Smooth muscle cell of the brain vasculature (primary cell): ENCODE results near the gene GBA2.

Experiments used
- DNase-seq: peaks from one replicate; pipeline ENCODE4 v3.0.0-alpha.2; 2012; ENCODE audit warnings: low read depth, low spot score

GBA2 gene

DNA sequence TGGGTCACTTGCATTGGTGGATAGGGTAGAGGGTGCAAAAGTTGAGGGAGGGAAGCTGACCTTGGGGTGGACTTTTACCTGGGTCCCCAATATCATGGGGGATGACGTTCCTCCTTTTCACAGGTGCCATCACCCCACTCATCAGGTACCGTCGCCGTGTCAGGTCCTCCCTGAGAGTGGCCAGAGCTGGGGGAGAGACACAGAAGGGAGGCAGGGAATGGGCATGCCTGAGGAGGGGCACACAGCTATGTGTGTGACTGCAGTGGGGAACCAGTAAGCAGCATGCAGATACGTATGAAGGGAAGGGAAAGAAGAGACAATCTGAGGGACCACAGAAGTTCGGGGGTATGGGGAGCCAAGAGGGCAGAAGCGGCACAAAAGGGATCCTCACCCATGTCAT is 10.1 kb downstream of the GBA2 start:
- no peak for DNase-seq

GRCh38 chr9:35738186-35738585 is 10.8 kb downstream of the GBA2 start:
- no peak for DNase-seq

DNA sequence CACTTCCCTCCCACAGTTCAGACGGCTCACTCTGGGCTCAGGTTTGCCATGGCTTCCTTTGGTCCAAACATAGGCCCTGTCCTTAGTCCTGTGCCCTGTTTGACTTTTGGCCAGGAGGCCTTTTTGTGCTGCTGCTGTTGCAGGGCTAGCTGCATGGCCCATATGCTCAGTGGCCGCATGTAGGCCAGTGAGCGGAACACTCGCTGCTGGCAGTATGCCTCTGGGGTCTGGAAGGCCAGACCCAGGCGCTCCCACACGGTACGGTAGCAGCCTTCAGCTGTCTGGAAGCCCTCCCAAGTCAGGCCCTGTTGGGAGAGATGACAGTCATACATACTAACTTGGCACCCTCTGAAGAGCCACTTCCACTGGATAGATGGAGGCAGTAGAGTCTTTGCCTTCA is 11.9 kb downstream of the GBA2 start:
- no peak for DNase-seq

DNA sequence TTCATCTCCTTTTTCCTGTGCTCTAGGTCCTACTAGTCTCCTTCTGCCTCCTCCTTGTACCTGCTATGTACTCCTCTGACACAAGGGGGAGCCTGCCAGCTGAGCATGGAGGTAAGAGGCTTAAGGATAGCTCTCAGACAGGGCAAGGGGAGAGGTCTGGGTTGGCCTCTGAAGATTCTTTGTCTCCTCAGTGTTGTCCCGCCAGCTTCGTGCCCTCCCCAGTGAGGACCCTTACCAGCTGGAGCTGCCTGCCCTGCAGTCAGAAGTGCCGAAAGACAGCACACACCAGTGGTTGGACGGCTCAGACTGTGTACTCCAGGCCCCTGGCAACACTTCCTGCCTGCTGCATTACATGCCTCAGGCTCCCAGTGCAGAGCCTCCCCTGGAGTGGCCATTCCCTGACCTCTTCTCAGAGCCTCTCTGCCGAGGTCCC is 12.8 kb downstream of the GBA2 start:
- DNase-seq, result no peak

DNA sequence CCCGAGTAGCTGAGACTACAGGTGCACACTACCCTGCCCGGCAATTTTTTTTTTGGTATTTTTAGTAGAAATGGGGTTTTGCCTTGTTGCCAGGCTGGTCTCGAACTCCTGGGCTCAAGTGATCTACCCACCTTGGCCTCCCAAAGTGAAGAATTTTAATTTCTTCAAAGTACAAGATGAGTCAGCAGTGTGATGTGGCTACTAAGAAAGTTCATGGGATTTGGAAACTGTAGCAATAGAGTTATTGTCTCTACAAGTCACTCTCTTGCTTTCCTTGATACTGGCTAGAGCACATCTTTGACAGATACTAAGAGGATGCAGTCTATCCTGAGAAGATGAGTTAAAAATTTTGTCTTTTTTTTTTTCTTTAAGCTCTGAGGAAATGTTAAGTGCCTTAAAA is 14.9 kb downstream of the GBA2 start:
- no peak for DNase-seq

DNA sequence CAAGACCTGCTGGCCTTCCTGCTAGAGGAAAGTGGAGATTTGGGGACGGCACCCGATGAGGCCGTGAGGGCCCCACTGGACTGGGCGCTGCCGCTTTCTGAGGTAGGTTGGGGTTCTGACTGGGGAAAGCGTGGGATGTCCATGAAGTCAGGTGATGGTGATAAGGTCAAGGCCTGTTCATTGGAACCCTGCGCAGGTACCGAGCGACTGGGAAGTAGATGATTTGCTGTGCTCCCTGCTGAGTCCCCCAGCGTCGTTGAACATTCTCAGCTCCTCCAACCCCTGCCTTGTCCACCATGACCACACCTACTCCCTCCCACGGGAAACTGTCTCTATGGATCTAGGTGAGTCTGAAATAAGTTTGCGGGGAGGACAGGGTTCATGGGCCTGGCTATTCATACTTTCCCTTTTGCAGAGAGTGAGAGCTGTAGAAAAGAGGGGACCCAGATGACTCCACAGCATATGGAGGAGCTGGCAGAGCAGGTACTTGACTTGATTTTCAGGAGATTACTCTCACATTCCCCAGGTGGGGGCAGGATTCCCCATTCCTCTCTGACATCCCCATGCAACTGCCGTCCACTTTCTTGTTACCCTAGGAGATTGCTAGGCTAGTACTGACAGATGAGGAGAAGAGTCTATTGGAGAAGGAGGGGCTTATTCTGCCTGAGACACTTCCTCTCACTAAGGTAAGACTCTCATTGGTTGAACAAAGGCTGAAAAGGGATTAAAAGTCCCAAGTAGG is 16.1 kb downstream of the GBA2 start:
- no peak for DNase-seq

- DNase-seq, result peak; percentile 97
Observed at GRCh38 chr9:35732185-35732799, 16.7 kb downstream of the GBA2 start, which contains the start of the genes CREB3 and TLN1. CREB3 (plus strand) TSS chr9:35732666; CDS start chr9:35732773, 107 bp downstream. TLN1 (minus strand) TSS chr9:35732195; CDS start chr9:35725694, 6,501 bp downstream.

- DNase-seq, result no peak
Observed at GRCh38 chr9:35731415-35732184, 17.4 kb downstream of the GBA2 start.

DNA sequence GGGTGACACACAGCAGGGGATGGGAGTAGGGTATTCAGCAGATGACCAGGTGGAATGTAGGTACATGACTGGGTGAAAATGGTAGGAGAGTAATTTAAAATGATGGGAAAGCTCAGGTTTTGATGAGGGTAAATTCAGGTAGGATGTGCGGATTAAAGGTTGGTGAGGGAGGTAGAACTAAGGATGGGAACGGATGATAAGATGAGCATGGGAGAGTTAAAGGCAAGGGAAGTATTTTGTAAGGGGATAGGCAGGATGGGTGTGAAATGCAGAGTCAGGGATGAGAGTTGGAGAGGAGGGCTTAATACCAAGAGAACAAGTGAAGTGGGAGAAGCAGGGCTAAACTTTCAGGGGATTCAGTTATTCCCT is 18.6 kb downstream of the GBA2 start:
- no peak for DNase-seq

- no peak for DNase-seq
Observed at GRCh38 chr9:35729700-35730485, 19.1 kb downstream of the GBA2 start.

DNA sequence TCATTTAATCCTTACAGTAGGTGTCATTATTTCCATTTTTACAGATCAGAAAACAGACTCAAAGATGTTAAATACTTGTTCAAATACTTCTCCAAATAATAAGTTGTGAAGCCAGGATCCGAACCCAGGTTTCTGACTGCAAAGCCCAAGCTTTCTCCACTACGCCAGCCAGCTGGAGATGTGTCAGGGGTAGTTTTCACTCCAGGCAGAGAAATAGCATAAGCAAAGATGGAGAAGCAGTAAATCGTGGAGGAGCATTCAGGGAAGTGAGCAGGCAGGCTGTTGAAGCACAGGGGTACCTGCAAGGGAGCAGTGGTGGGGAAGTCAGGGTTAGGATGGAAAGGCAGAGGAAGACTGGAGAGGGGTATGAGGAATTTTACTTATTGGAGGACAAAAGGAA is 19.9 kb downstream of the GBA2 start:
- DNase-seq, result no peak

DNA sequence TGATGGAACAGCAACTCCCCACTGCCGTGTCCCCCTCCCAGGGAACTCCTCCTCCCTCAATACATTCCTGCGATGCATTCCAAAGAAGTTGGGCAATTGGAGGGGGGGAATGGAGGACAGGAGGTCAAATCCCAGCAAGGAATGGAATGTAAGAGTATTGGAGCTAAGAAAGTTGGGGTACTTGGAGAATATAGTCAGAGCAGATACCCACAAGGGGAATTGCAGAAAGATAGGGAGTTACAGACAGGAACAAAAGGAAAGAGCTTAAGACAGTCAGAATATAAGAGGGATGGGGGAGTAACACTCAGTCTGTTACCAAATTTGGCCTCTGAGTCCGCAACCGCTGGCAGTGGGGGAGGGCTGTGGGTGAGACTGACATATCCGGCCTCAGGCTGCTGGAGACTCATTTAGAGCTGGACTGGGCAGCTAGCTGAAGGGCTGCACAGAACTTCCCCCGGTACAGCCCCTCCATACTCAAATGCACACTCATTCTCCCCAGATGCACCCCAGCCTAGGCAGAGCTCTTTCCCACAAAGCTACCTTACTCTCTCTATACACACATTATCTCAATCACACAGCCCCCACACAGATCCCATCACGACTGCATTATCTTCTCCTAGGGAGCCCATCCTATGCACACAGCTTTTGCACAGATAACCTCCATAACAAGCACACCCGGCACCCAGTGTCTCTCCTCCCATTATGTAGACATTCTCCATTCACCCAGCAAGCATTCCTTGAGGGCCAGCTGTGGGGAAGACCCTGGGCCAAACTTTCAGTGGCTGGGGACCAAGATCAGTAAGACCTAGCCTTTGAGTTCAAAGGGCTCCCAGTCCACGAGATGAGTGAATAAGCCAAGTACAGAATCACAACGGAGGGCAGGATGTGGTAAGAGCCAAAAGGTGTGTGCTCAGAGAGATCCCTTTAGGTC is 20.7 kb downstream of the GBA2 start:
- DNase-seq, result no peak

DNA sequence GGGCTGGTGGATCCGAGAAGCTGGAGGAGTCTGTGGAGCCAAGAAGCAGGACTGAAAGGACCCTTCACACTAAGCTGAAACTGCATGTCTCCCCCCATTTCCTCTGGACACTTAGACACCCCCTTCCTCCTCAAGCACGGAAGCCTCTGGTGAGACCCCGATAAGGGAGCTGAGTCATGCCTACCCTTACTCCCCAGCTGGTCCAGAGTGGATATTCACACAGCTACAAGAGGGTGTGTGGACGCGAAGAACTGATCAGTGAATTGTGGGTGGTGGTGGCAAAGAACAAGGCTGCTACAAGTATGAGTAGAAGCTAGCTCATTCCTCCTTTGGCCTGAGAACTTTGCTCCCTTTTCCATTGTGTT is 21.4 kb downstream of the GBA2 start:
- DNase-seq, result no peak

DNA sequence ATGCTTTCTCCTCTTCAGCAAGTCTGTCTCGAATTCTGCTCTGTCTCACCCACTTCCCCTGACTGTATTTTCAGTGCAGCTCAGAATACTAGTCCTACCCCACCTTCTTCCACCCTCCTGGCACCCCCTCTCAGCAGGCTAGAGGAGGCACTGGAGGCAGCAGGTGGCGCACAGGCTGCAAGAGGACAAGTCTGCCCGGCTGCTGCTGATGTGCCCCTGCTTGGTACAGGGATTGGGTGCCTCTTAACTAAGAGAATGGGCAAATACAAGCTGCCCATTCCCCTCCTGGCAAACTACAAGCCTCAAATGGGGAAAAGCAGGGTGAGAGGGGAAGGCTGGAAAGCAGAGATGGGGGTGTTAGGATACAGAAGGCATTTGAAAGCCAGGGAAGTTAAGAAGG is 22.1 kb downstream of the GBA2 start:
- no peak for DNase-seq

GRCh38 chr9:35725362-35725761 is 23.7 kb downstream of the GBA2 start:
- DNase-seq, result no peak

DNA sequence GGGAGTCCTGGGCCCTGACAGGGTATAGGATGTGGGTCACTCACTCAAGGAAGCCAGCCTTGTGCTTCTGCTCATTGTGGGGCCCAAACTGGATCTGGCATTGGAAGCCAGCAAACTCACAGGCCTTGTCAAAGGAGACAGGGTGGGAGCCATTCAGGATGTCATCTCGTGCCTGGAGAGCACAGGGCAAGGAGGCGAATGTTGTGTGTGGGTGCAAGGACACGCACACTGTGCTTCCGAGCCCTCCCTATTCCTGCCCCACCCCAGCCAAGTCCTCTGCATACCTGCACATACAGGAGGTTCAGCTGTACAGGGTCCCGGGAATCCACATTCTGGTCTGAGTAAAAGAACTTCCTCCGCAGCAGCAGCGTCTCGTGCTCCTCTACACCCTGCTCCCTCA is 25.1 kb downstream of the GBA2 start:
- DNase-seq, result no peak

DNA sequence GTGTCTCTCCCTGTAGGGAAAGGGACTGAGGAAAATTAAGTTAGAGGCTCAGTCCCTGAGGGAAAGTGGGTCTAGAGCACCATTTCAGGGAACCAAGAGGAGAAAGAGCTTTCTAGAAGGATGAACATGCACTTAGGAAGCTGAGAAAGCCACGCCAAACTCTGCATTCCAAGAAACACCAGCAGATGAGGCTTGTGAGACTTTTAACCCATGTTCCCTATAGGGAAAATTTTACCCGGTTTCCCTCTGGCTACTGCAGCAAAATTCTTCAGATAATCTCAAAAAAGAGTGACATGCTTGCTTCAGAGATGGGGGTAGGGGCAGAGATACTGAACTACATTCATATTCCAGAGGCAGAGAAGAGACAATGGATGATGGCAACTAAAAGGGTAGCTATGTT is 25.6 kb downstream of the GBA2 start:
- no peak for DNase-seq

GRCh38 chr9:35719546-35719945 is 29.5 kb downstream of the GBA2 start:
- no peak for DNase-seq

- DNase-seq, result no peak
Observed at GRCh38 chr9:35718721-35719511, 30.1 kb downstream of the GBA2 start.
